GM21390 (cell line): ENCODE data around the gene ARHGAP40.

Source experiments
- ATAC-seq: cut with Tn5 transposase; IDR thresholded peaks from one replicate; pipeline ENCODE4 v1.9.1; 2021; ENCODE audit not compliant: unreplicated experiment

Gene ARHGAP40

GRCh38 chr20:38616457-38616856, 14.8 kb downstream of the ARHGAP40 start:
- ATAC-seq = no peak

GRCh38 chr20:38617011-38617829, 15.6 kb downstream of the ARHGAP40 start:
- ATAC-seq = no peak

DNA sequence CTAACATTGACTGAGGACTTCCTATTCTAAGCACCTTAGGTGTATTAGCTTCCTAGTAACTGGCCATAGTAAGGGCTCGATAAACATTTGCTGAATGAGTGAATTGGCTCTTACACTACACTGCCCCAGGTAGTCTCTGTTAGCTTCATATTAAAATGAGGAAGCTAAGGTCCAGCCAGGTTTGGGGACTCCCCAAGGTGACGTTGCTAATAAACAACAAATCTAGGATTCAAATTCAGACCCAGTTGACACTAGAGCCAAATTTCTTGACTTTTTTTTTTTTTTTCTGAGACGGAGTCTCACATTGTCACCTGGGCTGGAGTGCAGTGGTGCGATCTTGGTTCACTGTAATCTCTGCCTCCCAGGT, 16.2 kb downstream of the ARHGAP40 start:
- no peak for ATAC-seq

GRCh38 chr20:38620441-38620840, 18.8 kb downstream of the ARHGAP40 start:
- ATAC-seq = no peak

DNA sequence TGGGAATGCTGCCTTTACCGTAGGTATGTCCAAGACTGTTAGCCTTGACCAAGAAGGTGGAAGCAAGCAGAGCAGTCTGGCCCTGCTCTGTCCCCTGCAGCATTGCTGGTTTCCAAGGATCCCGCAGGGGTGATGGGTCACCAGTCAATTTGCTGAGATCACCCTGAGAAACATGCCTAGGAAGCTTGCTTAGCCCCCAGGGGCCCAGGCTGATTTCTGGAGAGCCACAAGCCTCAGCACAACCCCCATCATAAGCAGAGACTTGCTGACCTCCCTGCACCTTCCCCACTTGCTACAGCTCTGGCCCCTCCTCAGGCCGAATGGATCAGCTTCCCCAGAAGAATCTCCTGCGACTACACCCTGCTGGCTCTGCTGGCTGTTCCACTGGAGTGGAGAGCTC, 21.5 kb downstream of the ARHGAP40 start:
- ATAC-seq = no peak

DNA sequence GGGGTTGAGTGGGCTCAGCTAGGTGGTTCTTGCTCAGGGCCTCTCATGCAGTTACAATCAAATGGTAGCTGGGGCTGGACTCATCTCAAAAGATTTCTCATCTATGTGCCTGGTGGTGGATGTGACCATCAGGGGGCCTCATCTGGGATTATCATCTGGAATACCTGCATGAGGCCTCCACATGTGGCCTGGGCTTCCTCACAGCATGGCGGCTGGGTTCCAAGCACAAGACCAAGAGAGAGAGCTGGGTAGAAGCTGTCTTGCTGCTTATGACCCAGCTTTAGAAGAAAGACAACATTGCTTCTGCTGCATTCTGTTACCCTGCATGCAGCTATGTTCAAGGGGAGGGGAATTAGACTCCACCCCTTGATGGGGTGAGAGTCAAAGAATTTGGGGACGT, 22.5 kb downstream of the ARHGAP40 start:
- ATAC-seq = no peak

DNA sequence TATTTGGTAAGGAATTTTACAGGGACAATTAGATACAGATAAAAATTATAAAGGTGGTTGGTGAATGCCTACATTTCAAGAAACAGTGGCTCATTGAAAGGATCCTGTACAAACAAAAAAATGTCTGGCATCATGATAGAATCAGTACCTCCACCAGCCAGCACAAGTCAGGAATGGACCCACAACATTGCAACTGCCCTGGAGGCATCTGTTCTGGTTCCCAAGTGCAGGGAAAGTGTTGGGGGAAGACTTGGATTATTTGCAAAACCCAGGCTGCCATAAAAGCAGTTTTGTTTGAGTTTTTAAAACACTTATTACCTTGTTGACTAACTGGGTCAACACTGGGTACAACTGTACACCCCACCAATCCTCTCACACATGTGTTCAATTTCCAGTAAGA, 24.3 kb downstream of the ARHGAP40 start:
- ATAC-seq = no peak

DNA sequence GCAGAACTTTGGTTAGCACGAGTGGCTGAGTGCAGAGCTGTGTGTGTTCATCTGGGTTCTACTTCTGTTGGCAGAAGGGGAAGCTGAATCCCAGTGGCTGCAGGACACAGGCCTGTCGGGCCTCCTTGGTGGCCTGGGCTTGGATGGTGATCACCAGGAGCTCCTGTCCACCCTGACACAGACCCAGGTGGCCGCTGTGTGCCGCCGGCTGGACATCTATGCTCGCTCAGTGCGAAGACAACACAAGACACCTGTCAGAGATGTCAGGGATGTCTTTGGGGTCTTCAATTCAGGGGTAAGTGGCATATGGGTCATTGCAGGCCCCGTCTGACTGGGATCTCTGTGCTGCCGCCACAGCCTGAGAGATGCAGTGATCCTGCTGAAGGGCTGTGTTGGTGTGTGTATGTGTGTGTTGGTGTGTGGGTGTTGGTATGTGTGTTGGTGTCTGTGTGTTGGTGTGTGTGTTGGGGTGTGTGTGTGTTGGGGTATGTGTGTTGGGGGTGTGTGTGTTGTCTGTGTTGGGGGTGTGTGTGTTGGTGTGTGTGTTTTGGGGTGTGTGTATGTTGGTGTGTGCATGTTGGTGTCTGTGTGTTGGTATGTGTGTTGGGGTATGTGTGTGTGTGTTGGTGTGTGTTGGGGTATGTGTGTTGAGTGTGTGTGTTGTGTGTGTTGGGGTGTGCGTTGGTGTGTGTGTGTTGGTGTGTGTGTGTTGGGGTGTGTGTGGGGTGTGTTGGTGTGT, 25.5 kb downstream of the ARHGAP40 start:
- ATAC-seq = no peak

DNA sequence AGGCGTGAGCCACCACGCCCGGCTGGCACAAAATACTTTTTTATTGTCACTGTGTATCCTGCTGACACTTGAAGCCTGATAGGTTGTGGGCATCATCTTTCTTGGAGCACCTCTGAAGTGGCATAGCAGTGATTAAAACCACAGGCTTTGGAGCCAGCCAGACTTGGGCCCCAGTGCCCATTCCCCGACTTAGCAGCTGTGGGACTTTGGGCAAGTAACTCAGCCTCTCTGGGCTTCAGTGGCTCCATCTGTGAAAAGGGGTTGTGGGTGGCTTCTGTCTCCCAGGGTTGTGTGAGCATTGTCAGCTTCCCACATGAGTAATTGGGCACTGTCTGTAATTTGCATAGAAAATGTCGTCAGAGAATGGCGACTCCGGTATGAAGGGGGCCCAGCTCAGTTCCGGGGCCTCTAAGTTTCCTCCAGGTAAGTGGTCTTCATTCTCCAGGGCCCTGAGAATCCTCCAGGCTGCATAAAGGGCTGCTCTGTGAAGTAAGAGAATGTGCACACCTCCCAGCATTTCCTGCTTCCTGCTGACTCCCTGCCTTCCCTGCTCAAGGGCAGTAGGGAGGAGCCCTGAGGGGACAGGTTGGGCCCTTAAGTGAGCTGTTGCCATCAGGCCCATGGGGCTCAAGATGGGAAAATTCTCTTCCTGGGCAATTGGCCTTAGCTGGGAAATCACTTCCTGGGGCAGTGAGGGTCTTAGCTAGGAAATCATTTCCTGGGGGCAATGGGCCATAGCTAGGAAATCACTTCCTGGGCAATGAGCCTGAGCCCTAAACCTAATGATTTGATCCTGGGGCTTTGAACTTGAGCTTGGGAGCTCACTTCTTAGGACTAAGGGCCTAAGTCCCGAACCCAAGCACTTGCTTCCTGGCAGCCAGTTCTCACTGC, 27.2 kb downstream of the ARHGAP40 start:
- no peak for ATAC-seq

- ATAC-seq = no peak
These were observed 28.4 kb downstream of the ARHGAP40 start for GRCh38 chr20:38629979-38630378.

DNA sequence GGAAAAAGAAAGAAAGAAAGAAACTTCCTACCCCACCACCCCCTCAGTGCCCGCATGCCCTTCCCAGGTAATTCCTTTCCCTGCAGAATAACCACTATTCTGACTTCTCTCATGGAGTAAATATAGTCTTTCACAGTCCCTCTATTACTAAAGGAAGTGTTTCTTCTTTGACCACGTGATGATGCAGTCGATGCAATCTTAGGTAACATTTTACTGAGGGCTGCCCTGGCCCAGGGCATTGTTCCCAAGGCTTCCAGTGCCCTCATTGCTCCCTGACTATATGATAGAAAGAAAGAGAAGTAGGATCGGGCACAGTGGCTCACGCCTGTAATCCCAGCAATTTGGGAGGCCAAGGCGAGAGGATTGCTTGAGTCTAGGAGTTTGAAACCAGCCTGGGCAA, 29.1 kb downstream of the ARHGAP40 start:
- ATAC-seq = no peak

DNA sequence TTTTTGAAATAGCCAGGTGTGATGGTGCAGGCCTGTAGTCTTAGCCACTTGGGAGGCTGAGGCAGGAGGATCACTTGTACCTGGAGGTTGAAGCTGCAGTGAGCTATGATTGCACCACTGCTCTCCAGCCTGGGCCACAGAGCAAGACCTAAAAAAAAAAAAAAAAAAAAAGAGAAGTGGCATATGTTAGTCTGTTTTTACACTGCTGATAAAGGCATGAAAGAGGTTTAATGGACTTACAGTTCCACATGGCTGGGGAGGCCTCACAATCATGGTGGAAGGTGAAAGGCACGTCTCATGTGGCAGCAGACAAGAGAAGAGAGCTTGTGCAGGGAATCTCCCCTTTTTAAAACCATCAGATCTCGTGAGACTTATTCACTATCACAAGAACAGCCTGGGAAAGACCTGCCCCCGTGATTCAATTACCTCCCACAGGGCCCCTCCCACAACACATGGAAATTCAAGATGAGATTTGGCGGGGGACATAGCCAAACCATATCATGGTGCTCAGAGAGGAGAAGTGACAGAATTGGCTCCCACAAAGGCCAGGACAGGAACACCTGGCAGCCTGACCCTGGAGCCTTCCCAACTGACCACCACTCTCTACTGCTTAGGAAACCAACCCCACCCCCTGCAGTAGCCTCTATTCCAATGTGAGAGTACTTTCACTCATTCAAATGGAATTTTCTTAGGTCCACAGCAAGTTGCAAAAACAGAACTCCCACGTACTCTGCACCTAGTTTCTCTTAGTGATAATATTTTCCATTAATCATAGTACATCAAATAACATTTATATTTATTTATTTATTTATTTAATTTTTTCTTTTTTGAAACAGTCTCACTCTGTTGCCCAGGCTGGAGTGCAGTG, 29.8 kb downstream of the ARHGAP40 start:
- ATAC-seq = no peak

DNA sequence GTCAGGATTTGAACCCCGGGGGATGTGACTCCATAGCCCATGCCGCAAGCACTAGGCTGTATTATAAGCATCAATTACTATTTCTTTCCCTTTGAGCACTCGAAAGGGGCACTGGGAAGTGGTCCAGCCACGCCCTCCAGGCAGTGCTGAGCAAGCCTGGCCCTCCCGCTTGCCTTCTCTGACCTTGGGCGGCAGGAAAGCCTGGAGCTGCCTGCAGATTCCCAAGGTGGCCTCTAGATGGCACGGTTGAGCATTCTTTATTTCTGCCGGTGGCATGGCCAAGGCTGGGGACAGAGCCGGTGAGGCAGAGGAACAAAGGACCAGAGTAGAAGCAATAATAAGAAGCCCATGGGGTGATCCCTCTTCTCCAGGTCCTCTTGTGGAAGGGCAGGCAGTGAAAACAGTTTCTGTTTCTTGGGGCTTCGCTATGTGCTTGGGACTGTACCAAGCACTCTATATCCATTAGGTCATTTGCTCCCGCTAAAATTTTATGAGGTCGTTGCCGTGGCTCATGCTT, 32.0 kb downstream of the ARHGAP40 start:
- no peak for ATAC-seq

DNA sequence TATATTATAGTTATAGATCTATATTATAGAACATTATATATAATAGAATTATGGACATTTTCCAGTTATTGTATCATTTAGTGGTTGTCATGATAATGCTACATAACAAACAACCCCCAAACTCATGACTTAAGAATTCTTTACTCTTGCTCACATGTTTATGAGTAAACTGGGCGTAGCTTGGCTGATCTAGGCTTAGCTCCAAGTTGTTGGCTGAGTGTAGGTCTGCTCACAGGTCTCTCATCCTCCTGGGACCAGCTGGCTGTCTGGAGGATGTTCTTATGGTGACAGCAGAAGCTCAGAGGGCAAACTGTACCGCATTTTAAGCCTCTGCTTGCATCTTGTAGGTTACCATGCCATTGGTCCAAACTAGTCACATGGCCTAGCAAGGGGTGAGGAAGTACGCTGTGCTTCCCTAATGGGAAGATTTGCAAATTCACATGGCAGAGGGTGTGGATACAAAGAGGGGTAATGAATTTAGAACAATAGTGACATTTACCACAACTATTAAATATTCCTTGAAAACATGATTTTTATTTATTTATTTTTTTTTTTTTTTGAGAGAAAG, 34.2 kb downstream of the ARHGAP40 start:
- ATAC-seq = no peak

DNA sequence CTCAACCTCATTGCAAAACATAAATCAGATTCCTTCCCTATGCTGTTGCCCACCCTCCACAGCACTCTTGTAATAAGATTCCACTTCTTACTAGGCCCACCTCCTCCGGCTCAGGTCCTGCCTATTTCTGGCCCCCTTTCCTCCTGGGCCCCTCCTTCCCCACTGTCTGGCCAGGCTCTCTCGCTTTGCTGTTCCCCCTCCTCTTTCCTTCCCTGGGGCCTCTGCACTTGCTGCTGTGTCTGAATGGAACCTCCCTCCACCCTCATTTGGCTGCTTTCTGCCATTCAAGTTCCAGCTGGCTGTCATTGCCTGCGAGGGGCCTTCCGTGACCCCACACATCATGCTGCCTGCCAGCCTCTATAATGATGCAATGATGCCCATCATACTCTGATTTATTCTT, 38.9 kb downstream of the ARHGAP40 start:
- ATAC-seq = no peak

GRCh38 chr20:38642498-38642897, 40.9 kb downstream of the ARHGAP40 start:
- no peak for ATAC-seq

DNA sequence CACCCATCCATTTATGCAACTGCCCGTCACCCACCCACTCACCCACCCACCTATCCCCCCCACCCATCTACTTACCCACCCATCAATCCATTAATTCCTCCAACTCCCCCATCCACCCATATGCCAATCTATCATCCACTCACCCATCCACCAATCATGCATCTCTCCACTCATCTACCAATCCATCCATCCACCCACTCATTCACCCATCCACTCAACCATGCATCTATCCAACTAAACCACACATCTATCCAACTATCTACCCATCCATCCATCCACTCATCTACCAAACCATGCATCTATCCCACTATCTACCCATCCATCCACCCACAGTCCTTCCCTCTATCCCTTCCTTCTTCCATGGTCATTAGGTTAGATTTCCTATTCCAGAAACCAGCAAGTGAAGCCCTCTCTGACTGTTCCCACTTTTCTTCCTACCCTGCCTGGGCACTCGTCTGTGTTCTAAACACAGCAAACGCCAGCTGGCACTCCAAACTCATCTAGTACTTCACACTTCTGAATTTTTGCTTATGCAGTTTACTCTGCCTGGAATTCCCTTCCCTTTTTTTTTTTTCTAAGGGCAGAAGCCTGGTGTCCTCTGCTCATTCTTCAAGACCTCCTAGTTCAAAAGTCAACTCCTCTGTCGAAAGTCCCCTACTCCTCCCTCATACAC, 43.1 kb downstream of the ARHGAP40 start:
- no peak for ATAC-seq

- no peak for ATAC-seq
These were observed 43.7 kb downstream of the ARHGAP40 start for GRCh38 chr20:38645351-38645750.
